GM04503 (cell line): ENCODE measurements around the gene NES.

ENCODE experiments used
- DNase-seq: peaks from one replicate; pipeline ENCODE4 v3.0.0-alpha.2; 2012; ENCODE audit warnings: low read depth

Gene NES

DNA sequence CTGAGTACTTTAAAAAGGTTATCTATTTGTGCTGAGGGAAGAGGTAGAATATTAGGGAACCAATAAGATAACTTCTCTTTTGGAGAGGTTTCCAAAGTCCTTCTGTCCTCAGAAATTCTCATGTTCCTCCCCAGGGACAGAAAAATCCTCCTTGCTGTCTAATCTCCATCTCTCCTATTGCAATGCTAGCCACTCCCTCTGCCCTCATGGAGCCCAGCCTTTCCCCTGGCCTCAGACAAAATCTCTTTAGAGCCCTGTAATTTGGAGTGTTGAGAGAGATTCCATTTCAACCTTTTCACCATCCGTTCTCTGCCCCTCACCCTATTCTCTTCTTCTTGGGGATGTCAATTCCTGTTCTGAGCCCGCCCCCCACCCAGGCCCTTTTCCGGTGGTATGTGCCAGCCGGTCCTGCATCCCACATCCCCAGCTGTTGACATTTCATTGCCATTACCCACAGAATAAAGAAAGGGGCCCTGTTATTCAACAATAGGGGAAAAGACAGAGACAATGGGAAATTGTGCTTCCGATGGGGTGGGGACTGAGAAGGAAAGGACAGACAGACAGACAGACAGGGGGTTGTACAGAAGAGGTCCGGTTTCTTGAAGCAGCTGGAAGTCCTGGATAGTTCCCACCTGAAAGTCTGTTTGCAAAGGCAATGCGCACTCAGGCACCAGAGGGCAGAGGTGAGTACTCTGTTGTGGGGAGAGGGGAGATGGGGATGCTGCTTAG is 58.2 kb downstream of the NES start, which contains the start of gene HAPLN2:
TSS of gene HAPLN2 (plus strand) at position 563 of the 729 bp plus-strand sequence. CDS start 4,076 bp downstream, outside the sequence.
- DNase-seq, result no peak
